Medulla oblongata (tissue), 1 donor: ENCODE results near the gene NTS.
A peak's percentile ranks its signal among the peaks of the same experiment; 100 is the strongest.

ENCODE experiments used
- DNase-seq: peaks from one replicate; pipeline ENCODE4 v3.0.0-alpha.2; 2015; ENCODE audit errors: extremely low spot score

Gene NTS

GRCh38 chr12:85920324-85920947, 46.3 kb downstream of the NTS start:
- DNase-seq, result peak; percentile 21

DNA sequence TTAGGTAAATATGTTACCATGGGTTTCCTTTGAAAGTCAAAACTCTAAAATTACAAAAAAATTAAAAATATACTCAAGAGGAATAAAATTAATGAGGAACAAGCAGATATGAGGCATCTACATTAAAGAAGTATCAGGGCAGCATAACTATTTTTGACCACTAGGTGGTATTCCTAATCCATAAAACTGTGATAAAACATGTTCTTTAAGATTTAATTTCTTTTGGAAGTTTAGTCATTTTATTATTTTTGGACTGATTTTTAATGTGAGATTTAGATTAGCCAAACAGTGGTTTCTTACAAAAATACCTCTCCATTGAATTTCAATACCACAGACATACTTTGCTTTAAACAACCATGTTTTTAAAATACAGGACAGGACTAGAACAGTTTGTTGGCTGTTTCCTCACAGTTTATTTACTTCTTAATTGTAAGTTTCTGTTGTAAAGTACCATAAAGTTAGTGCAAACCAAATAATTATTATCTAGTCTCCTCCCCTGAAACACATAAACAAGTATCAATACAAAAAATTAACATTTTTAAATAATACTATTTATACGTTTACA, 49.8 kb downstream of the NTS start:
- DNase-seq, result peak; percentile 21

DNA sequence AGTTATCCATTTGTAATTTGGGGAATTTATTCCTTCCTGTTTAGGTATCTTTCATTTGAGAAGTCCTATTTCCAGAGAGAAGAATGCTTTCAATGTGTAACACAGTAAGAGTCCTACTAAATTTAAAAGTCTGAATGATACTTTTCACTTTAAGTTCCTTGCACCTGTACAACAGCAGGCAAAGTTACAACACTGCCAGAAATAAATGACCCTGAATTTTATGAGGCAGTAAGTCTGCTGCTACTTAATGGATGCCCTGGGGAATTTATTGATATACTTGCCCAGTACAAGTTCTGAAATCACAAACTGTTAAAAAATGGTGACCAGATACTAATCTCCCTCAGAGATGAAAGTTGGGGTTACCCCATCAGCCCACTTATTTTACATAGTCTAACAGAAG, 53.1 kb downstream of the NTS start:
- DNase-seq, result no peak
